MM.1S (cell line): ENCODE measurements around the gene LRPPRC.

ENCODE experiments used
- EZH2 ChIP-seq: fragments of 300-600 bp; sonication (generic); optimal IDR thresholded peaks from 2 replicates; pipeline ENCODE3; 2017; ENCODE audit warnings: low read depth, mild to moderate bottlenecking, antibody characterized with exemption, low read length, mixed read lengths
- TF ChIP-seq, protein P1 (sequence below): fragments of 300-600 bp; sonication (generic); IDR thresholded peaks from 2 replicates; pipeline ENCODE4 v1.5.1; 2016; ENCODE audit warnings: antibody characterized with exemption, low read length, mixed read lengths

DNA sequence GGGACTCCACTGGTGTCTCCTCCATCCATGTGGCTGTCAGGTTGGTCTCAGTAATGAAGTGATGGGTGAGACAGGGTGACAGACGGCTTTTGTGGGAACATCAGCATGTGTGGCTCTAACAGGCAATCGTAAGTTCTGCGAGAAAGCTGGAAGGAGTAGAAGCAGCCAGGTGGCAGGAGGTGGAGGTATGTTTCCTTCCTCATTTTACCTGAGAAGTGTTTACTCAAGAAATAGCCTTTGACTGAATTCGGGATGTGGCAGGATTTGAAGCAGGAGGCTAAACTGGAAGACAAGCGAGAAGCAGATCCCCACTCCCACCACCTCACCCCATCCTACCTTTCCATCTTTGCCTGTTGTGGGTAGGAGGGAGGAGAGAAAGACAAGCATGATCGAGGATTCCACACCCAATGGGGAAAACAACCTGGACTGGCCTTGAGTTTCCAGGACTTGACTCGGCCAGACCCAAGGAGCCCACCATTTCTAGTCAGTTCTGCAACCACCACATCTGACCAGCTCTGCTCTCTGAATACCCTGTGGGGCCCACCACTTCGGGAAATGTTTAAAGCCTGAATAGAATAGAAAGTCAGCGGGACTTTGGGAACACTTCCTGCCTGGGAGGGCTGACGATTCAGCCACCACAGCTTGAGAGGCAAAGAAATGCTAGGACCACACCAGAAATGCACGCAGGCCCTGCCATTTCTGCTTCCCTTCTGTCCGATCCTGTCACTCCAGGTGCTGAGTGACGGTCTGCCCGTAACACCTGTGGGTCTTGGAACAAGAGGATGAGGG lies 155.8 kb downstream of the LRPPRC start:
- TF ChIP-seq, protein P1, sequence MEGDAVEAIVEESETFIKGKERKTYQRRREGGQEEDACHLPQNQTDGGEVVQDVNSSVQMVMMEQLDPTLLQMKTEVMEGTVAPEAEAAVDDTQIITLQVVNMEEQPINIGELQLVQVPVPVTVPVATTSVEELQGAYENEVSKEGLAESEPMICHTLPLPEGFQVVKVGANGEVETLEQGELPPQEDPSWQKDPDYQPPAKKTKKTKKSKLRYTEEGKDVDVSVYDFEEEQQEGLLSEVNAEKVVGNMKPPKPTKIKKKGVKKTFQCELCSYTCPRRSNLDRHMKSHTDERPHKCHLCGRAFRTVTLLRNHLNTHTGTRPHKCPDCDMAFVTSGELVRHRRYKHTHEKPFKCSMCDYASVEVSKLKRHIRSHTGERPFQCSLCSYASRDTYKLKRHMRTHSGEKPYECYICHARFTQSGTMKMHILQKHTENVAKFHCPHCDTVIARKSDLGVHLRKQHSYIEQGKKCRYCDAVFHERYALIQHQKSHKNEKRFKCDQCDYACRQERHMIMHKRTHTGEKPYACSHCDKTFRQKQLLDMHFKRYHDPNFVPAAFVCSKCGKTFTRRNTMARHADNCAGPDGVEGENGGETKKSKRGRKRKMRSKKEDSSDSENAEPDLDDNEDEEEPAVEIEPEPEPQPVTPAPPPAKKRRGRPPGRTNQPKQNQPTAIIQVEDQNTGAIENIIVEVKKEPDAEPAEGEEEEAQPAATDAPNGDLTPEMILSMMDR: no peak
- TF ChIP-seq EZH2: no peak
